ENCODE results near the gene KIAA1755. TPM values are rescaled to one million over a fixed set of nuclear protein-coding genes. Genes with fewer than 3 reads are reported as not detected.

KIAA1755 gene
- total RNA-seq, 1 donor from 2014 or later, result not detected

- FAIRE-seq (no peak), DNase-seq (ENCODE audit: low read depth) (no peak)
- TF ChIP-seq CTCF (IDR thresholded peaks at IDR 0.05; ENCODE audit: insufficient read depth, low read length, severe bottlenecking), result no peak
- H3K4me3 ChIP-seq (ENCODE audit: low read depth, low read length), result no peak overlapping the region
- H3K27me3 ChIP-seq (ENCODE audit: control insufficient read depth, insufficient read depth, low read length), result no peaks in the 10 kb centered on the region
- H3K36me3 ChIP-seq (ENCODE audit: control insufficient read depth, insufficient read depth, low read length), result no peaks in the 10 kb centered on the region
Measured at GRCh38 chr20:38208523-38208922, 52.0 kb downstream of the KIAA1755 start.

- no peak overlapping the region for H3K4me3 ChIP-seq (ENCODE audit: low read depth, low read length)
- TF ChIP-seq CTCF (IDR thresholded peaks at IDR 0.05; ENCODE audit: insufficient read depth, low read length, severe bottlenecking), result no peak
- FAIRE-seq, result no peak
- H3K27me3 ChIP-seq (ENCODE audit: control insufficient read depth, insufficient read depth, low read length), result no peaks in the 10 kb centered on the region
- no peaks in the 10 kb centered on the region for H3K36me3 ChIP-seq (ENCODE audit: control insufficient read depth, insufficient read depth, low read length)
- DNase-seq (ENCODE audit: low read depth), result peak; percentile 18
Measured at GRCh38 chr20:38208088-38208487, 52.4 kb downstream of the KIAA1755 start.

- Histone ChIP-seq H3K4me3 (ENCODE audit: low read depth, low read length) (no peak overlapping the region), H3K27me3 (ENCODE audit: control insufficient read depth, insufficient read depth, low read length) (no peaks in the 10 kb centered on the region), H3K36me3 (ENCODE audit: control insufficient read depth, insufficient read depth, low read length) (no peaks in the 10 kb centered on the region)
- DNase-seq (ENCODE audit: low read depth) (no peak), FAIRE-seq (no peak)
- TF ChIP-seq CTCF (IDR thresholded peaks at IDR 0.05; ENCODE audit: insufficient read depth, low read length, severe bottlenecking), result no peak
Measured at GRCh38 chr20:38207621-38208020, 52.9 kb downstream of the KIAA1755 start.

- no peak overlapping the region for H3K4me3 ChIP-seq (ENCODE audit: low read depth, low read length)
- FAIRE-seq, result no peak
Measured at GRCh38 chr20:38205001-38205400, 55.5 kb downstream of the KIAA1755 start.

GRCh38 chr20:38203981-38204357 lies 56.6 kb downstream of the KIAA1755 start:
- H3K27me3 ChIP-seq (ENCODE audit: control insufficient read depth, insufficient read depth, low read length), result no peaks in the 10 kb centered on the region
- no peak overlapping the region for H3K4me3 ChIP-seq (ENCODE audit: low read depth, low read length)
- FAIRE-seq (no peak), DNase-seq (ENCODE audit: low read depth) (no peak)
- no peak for TF ChIP-seq CTCF (IDR thresholded peaks at IDR 0.05; ENCODE audit: insufficient read depth, low read length, severe bottlenecking)
- H3K36me3 ChIP-seq (ENCODE audit: control insufficient read depth, insufficient read depth, low read length), result no peaks in the 10 kb centered on the region

More at GRCh38 chr20:38205001-38205400, 55.5 kb downstream of the KIAA1755 start:
- no peaks in the 10 kb centered on the region for H3K27me3 ChIP-seq (ENCODE audit: control insufficient read depth, insufficient read depth, low read length)
- no peak for DNase-seq (ENCODE audit: low read depth)
- no peaks in the 10 kb centered on the region for H3K36me3 ChIP-seq (ENCODE audit: control insufficient read depth, insufficient read depth, low read length)
- TF ChIP-seq CTCF (IDR thresholded peaks at IDR 0.05; ENCODE audit: insufficient read depth, low read length, severe bottlenecking), result no peak

GRCh38 chr20:38203337-38203980 lies 57.1 kb downstream of the KIAA1755 start:
- H3K36me3 ChIP-seq (ENCODE audit: control insufficient read depth, insufficient read depth, low read length), result no peaks in the 10 kb centered on the region
- no peak for DNase-seq (ENCODE audit: low read depth)
- H3K4me3 ChIP-seq (ENCODE audit: low read depth, low read length), result no peak overlapping the region
- TF ChIP-seq CTCF (IDR thresholded peaks at IDR 0.05; ENCODE audit: insufficient read depth, low read length, severe bottlenecking), result no peak
- no peaks in the 10 kb centered on the region for H3K27me3 ChIP-seq (ENCODE audit: control insufficient read depth, insufficient read depth, low read length)
- FAIRE-seq, result no peak

All from bronchial epithelial cell (primary cell).